Measurements from ENCODE around the gene NPLOC4. TPM values are rescaled to one million over a fixed set of nuclear protein-coding genes. Genes with fewer than 3 reads are reported as not detected.
A peak's percentile ranks its signal among the peaks of the same experiment; 100 is the strongest.

Gene NPLOC4
- total RNA-seq, 1 experiment from 2014 or later, result 208 TPM

DNA sequence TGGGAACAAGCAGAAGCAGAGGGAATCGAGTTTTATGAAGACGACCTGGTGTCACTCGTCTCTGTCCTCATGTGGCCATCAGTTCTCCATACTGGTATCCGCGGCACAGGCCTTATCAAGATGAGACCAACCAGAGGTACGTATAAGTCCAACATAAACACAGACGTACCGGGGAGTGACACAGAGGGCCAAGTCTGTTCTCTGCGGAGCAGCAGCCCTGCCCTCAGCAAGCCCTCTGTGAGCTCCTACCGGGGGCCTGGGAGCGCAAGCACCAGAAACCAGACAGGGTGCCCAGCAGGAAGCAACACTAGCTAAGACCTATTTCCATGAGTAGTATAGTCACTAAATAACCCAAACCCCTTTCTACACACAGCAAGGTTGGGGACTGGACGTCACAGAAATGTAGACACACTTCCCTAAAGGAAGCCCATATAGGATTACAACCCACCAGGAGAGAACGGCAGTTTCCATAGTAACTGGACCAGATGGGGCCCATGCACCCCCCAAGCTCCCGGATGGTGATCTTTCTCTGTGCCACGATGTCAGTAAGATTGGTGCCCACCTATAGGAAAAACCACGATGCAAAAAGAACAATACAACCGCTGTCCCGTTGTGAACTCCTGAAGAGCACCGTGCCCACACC, 45.8 kb upstream of the NPLOC4 start:
- intact Hi-C loops (cut with micrococcal nuclease; ENCODE audit: unreplicated experiment), result loop anchor here (5.0 kb wide), 2 partner anchors 45 to 340 kb away; partner anchors contain the start of genes CENPX, LRRC45, NPLOC4 and TSPAN10

DNA sequence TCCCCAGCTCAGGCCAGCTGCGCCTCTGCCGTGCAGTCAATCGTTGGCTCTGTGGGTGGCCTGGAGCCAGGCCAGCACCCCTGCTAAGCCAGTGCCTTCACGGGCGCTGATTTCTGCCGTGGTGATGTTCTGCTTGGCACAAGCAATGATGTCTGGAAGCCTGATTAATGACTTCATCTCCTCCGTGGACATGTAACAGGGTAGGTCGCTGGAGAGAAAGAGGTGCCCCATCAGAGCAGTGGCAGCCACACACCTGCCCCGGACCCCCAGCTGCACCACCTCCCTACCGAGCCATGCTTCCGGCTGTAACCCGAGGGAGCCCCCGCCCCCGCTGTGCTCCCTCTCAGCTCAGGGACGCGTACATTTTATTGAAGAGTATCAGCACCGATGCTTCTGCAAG, 44.8 kb upstream of the NPLOC4 start:
- no peak overlapping the region for H2AFZ ChIP-seq
- no peaks in the 10 kb centered on the region for H3K27me3 ChIP-seq (ENCODE audit: insufficient read depth, low read depth)
- H3K9me2 ChIP-seq (ENCODE audit: insufficient read depth), result no peaks in the 10 kb centered on the region
- no peak for TF ChIP-seq EZH2 (IDR thresholded peaks at IDR 0.05; ENCODE audit: low read depth)
- TF ChIP-seq, protein P1, sequence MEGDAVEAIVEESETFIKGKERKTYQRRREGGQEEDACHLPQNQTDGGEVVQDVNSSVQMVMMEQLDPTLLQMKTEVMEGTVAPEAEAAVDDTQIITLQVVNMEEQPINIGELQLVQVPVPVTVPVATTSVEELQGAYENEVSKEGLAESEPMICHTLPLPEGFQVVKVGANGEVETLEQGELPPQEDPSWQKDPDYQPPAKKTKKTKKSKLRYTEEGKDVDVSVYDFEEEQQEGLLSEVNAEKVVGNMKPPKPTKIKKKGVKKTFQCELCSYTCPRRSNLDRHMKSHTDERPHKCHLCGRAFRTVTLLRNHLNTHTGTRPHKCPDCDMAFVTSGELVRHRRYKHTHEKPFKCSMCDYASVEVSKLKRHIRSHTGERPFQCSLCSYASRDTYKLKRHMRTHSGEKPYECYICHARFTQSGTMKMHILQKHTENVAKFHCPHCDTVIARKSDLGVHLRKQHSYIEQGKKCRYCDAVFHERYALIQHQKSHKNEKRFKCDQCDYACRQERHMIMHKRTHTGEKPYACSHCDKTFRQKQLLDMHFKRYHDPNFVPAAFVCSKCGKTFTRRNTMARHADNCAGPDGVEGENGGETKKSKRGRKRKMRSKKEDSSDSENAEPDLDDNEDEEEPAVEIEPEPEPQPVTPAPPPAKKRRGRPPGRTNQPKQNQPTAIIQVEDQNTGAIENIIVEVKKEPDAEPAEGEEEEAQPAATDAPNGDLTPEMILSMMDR (conservative IDR thresholded peaks at IDR 0.05), result no peak
- no peak overlapping the region for H3K4me2 ChIP-seq
- intact Hi-C loops (cut with micrococcal nuclease; ENCODE audit: unreplicated experiment), result loop anchor here (5.0 kb wide), 2 partner anchors 44 to 341 kb away; partner anchors contain the start of genes CENPX, LRRC45, NPLOC4 and TSPAN10
- peaks cover 11% of the 10 kb centered on the region; the same call in 1 of the 2 replicates for H3F3A ChIP-seq (ENCODE audit: insufficient read depth, low read depth)
- BruUV-seq (replicated peaks), result no TSS peak
- DNase-seq, result no peak
- peaks cover 47% of the 10 kb centered on the region for H3K79me2 ChIP-seq (ENCODE audit: low read depth)
- peaks cover 13% of the 10 kb centered on the region for H4K20me1 ChIP-seq (ENCODE audit: insufficient read depth)
- H3K4me1 ChIP-seq (replicated peaks; ENCODE audit: insufficient read depth), result peaks cover 5% of the 10 kb centered on the region
- no peak overlapping the region for H3K27ac ChIP-seq
- POLR2A ChIA-PET (ENCODE audit: unreplicated experiment), result interaction anchor here (0.5 kb wide), 1 partner anchor 44 kb away, joined by 7 read pairs; no protein-coding TSS in a partner anchor
- H3K4me3 ChIP-seq, result no peak overlapping the region
- CTCF ChIA-PET, result no interaction called here
- no peaks in the 10 kb centered on the region for H3K9me3 ChIP-seq (ENCODE audit: insufficient read depth, low read depth)
- H3K36me3 ChIP-seq (ENCODE audit: low read depth), result no peaks in the 10 kb centered on the region

More for the DNA sequence above, 45.8 kb upstream of the NPLOC4 start:
- BruUV-seq (replicated peaks), result no TSS peak
- no peak for DNase-seq
- Histone ChIP-seq H3K9me3 (ENCODE audit: insufficient read depth, low read depth) (no peaks in the 10 kb centered on the region), H3F3A (ENCODE audit: insufficient read depth, low read depth) (peaks cover 11% of the 10 kb centered on the region; the same call in 1 of the 2 replicates), H3K79me2 (ENCODE audit: low read depth) (peaks cover 55% of the 10 kb centered on the region), H4K20me1 (ENCODE audit: insufficient read depth) (peaks cover 13% of the 10 kb centered on the region), H3K4me1 (replicated peaks; ENCODE audit: insufficient read depth) (peaks cover 5% of the 10 kb centered on the region), H3K4me2 (peak overlapping the region; percentile 84), H3K4me3 (peak overlapping the region; percentile 93), H2AFZ (no peak overlapping the region), H3K36me3 (ENCODE audit: low read depth) (no peaks in the 10 kb centered on the region), H3K9me2 (ENCODE audit: insufficient read depth) (no peaks in the 10 kb centered on the region), H3K27ac (no peak overlapping the region), H3K27me3 (ENCODE audit: insufficient read depth, low read depth) (no peaks in the 10 kb centered on the region)
- TF ChIP-seq, protein P1 (conservative IDR thresholded peaks at IDR 0.05), result no peak
- TF ChIP-seq EZH2 (IDR thresholded peaks at IDR 0.05; ENCODE audit: low read depth), result no peak
- ChIA-PET POLR2A (ENCODE audit: unreplicated experiment) (interaction anchor here (0.7 kb wide), 2 partner anchors 16 to 116 kb away, joined by 3 read pairs; no protein-coding TSS in a partner anchor), CTCF (interaction anchor here (0.6 kb wide), 1 partner anchor 85 kb away, joined by 13 read pairs; no protein-coding TSS in a partner anchor)

DNA sequence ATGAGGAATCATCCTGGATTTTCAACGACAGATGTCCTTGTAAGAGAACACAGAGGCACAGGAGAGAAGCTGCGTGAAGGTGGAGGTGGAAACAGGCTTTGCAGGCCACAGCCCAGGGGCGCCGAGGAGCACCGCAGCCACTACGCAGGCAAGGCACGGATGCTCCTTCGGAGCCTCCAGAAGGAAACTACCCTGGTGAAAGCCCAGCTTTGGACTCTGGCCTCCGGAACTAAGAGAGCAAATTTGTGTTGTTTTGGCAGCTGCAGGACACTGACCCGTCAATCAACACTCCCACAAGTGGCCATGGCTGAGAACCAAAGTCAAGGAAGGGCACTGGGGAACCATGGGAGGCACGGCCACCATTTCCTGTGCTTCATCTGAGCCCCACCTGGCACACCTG, 43.2 kb upstream of the NPLOC4 start:
- H2AFZ ChIP-seq, result no peak overlapping the region
- no TSS peak for BruUV-seq (replicated peaks)
- no peak overlapping the region for H3K4me3 ChIP-seq
- TF ChIP-seq EZH2 (IDR thresholded peaks at IDR 0.05; ENCODE audit: low read depth), result no peak
- TF ChIP-seq, protein P1 (conservative IDR thresholded peaks at IDR 0.05), result no peak
- intact Hi-C loops (cut with micrococcal nuclease; ENCODE audit: unreplicated experiment), result loop anchor here (5.0 kb wide), 2 partner anchors 43 to 342 kb away; partner anchors contain the start of genes CENPX, LRRC45, NPLOC4 and TSPAN10
- no peaks in the 10 kb centered on the region for H3K27me3 ChIP-seq (ENCODE audit: insufficient read depth, low read depth)
- peaks cover 32% of the 10 kb centered on the region for H3K79me2 ChIP-seq (ENCODE audit: low read depth)
- ChIA-PET POLR2A (ENCODE audit: unreplicated experiment) (no interaction called here), CTCF (no interaction called here)
- H3K27ac ChIP-seq, result no peak overlapping the region
- peaks cover under 1% of the 10 kb centered on the region for H4K20me1 ChIP-seq (ENCODE audit: insufficient read depth)
- H3K4me1 ChIP-seq (replicated peaks; ENCODE audit: insufficient read depth), result peaks cover under 1% of the 10 kb centered on the region; the same call in 1 of the 2 replicates
- H3F3A ChIP-seq (ENCODE audit: insufficient read depth, low read depth), result peaks cover 10% of the 10 kb centered on the region; the same call in 1 of the 2 replicates
- H3K9me3 ChIP-seq (ENCODE audit: insufficient read depth, low read depth), result no peaks in the 10 kb centered on the region
- no peaks in the 10 kb centered on the region for H3K36me3 ChIP-seq (ENCODE audit: low read depth)
- H3K9me2 ChIP-seq (ENCODE audit: insufficient read depth), result no peaks in the 10 kb centered on the region
- H3K4me2 ChIP-seq, result no peak overlapping the region
- DNase-seq, result no peak
